HG03097 (cell line): ENCODE results near the gene MAN1A2.

Experiments
- ATAC-seq: cut with Tn5 transposase; IDR thresholded peaks from one replicate; pipeline ENCODE4 v1.9.1; 2021; ENCODE audit not compliant: unreplicated experiment, low FRiP score

Gene MAN1A2

GRCh38 chr1:117572546-117572945, 205.3 kb downstream of the MAN1A2 start:
- ATAC-seq = no peak

DNA sequence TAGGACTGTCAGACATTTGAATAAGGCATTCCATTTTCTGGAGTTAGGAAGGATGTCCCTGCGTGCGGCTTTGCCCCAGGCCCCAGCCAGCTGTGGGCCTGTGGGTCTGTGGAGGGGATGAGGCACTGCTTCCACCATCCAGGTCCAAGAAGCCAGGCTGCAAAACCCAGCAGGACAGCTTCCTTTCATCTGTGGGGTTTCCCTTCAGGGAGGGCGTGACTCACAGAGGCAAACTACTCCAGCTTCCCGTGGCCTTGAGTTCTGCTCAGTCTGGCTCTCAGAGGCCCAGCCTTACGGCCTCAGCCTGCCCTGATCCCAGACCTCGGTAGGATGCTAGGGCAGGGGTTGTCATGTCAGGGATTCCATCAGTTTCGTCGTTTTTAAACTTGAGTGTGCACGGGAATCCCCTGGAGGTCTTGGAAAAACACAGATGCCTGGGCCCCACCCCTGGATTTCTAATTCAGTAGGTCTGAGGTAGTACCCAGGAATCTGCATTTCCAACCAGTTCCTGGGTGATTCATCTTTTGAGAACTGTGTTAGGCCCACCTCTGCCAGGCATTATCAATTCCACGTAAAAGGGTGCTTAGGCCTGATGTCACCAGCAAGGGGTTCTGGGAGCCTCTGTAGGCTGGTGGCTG, 206.3 kb downstream of the MAN1A2 start:
- ATAC-seq = no peak

GRCh38 chr1:117574161-117574835, 207.0 kb downstream of the MAN1A2 start:
- no peak for ATAC-seq

DNA sequence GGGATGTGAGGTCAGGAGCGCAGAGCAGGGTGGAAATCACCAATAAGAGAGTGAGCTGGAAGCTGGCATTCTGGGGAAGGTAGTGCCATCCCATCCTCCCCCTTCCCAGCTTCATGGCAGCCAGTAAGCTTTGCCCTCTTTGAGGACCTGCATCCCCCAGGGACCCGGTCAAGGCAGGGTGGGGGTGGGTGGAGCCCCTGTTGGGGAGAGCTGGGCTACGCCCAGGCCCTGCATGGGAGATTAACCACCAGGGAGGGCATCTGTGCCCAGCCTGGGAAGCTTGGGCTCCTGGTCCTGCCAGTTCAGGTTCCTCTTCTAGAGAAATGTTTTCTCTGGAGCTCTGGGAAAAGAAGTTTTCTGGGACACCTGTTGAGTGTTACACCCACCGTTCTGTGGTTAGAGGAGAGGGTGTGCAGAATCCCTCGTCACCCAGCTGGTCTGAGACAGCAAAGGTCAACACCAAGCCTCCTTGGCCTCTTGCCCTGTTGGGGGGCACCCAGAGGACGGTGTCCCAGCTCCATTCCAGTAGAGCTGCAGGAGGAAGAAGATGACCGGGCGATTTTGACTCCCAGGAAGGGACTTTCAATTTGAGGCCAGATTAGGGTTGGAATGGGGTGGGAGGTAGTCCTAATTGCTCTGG, 208.5 kb downstream of the MAN1A2 start:
- no peak for ATAC-seq

- no peak for ATAC-seq
Observed at GRCh38 chr1:117576236-117576635, 209.0 kb downstream of the MAN1A2 start.

- ATAC-seq = no peak
Observed at GRCh38 chr1:117577191-117577885, 210.1 kb downstream of the MAN1A2 start.

GRCh38 chr1:117578466-117578865, 211.2 kb downstream of the MAN1A2 start:
- ATAC-seq = no peak
